Measurements from ENCODE around the gene SGTA.

The SGTA gene

GRCh38 chr19:2754659-2755447, 28.2 kb downstream of the SGTA start:
- Histone ChIP-seq H3K9ac (ENCODE audit: low read length) (no peak overlapping the region), H2AFZ (ENCODE audit: low read length) (no peak overlapping the region), H3K27ac (ENCODE audit: low read length) (no peak overlapping the region), H3K79me2 (ENCODE audit: low read length) (no peaks in the 10 kb centered on the region), H3K9me2 (replicated peaks; ENCODE audit: insufficient read depth, low read length) (no peaks in the 10 kb centered on the region), H3K9me3 (replicated peaks; ENCODE audit: insufficient read depth, low read length) (no peaks in the 10 kb centered on the region), H3K36me3 (replicated peaks; ENCODE audit: insufficient read depth, low read length) (no peaks in the 10 kb centered on the region), H3K4me2 (ENCODE audit: low read depth, low read length) (no peak overlapping the region), H3F3A (ENCODE audit: insufficient read depth, low read length) (no peaks in the 10 kb centered on the region), H3K4me3 (ENCODE audit: low read length) (no peak overlapping the region), H3K27me3 (replicated peaks; ENCODE audit: insufficient read depth, low read length) (no peaks in the 10 kb centered on the region), H3K4me1 (ENCODE audit: low read length) (no peaks in the 10 kb centered on the region), H4K20me1 (ENCODE audit: insufficient read depth, low read length) (no peaks in the 10 kb centered on the region)
- no peak for TF ChIP-seq EZH2 (optimal IDR thresholded peaks at IDR 0.05; ENCODE audit: low read depth, low read length)
- no peak for TF ChIP-seq EZH2phosphoT487 (IDR thresholded peaks at IDR 0.05; ENCODE audit: low read length)
- no peak for DNase-seq

- Histone ChIP-seq H3K9me2 (replicated peaks; ENCODE audit: insufficient read depth, low read length) (no peaks in the 10 kb centered on the region), H3K79me2 (ENCODE audit: low read length) (no peaks in the 10 kb centered on the region), H3K9ac (ENCODE audit: low read length) (no peak overlapping the region), H3K36me3 (replicated peaks; ENCODE audit: insufficient read depth, low read length) (no peaks in the 10 kb centered on the region), H3K9me3 (replicated peaks; ENCODE audit: insufficient read depth, low read length) (no peaks in the 10 kb centered on the region), H3K4me2 (ENCODE audit: low read depth, low read length) (no peak overlapping the region), H2AFZ (ENCODE audit: low read length) (no peak overlapping the region), H3K27ac (ENCODE audit: low read length) (no peak overlapping the region), H4K20me1 (ENCODE audit: insufficient read depth, low read length) (no peaks in the 10 kb centered on the region), H3K4me3 (ENCODE audit: low read length) (no peak overlapping the region), H3F3A (ENCODE audit: insufficient read depth, low read length) (no peaks in the 10 kb centered on the region), H3K27me3 (replicated peaks; ENCODE audit: insufficient read depth, low read length) (no peaks in the 10 kb centered on the region), H3K4me1 (ENCODE audit: low read length) (peaks cover 7% of the 10 kb centered on the region)
- no peak for TF ChIP-seq EZH2phosphoT487 (IDR thresholded peaks at IDR 0.05; ENCODE audit: low read length)
- no peak for TF ChIP-seq CTCF (IDR thresholded peaks at IDR 0.05; ENCODE audit: low read length)
- no peak for TF ChIP-seq EZH2 (optimal IDR thresholded peaks at IDR 0.05; ENCODE audit: low read depth, low read length)
- no peak for DNase-seq
These were observed 31.6 kb downstream of the SGTA start for GRCh38 chr19:2751438-2751830.

GRCh38 chr19:2750808-2751437, 32.1 kb downstream of the SGTA start:
- Histone ChIP-seq H2AFZ (ENCODE audit: low read length) (no peak overlapping the region), H3K27me3 (replicated peaks; ENCODE audit: insufficient read depth, low read length) (no peaks in the 10 kb centered on the region), H3K9me2 (replicated peaks; ENCODE audit: insufficient read depth, low read length) (no peaks in the 10 kb centered on the region), H3K4me3 (ENCODE audit: low read length) (no peak overlapping the region), H3K9ac (ENCODE audit: low read length) (no peak overlapping the region), H3F3A (ENCODE audit: insufficient read depth, low read length) (no peaks in the 10 kb centered on the region), H3K4me1 (ENCODE audit: low read length) (peaks cover 7% of the 10 kb centered on the region), H4K20me1 (ENCODE audit: insufficient read depth, low read length) (no peaks in the 10 kb centered on the region), H3K27ac (ENCODE audit: low read length) (no peak overlapping the region), H3K79me2 (ENCODE audit: low read length) (no peaks in the 10 kb centered on the region), H3K36me3 (replicated peaks; ENCODE audit: insufficient read depth, low read length) (no peaks in the 10 kb centered on the region), H3K4me2 (ENCODE audit: low read depth, low read length) (no peak overlapping the region), H3K9me3 (replicated peaks; ENCODE audit: insufficient read depth, low read length) (no peaks in the 10 kb centered on the region)
- no peak for DNase-seq
- TF ChIP-seq EZH2 (optimal IDR thresholded peaks at IDR 0.05; ENCODE audit: low read depth, low read length) (no peak), EZH2phosphoT487 (IDR thresholded peaks at IDR 0.05; ENCODE audit: low read length) (no peak), CTCF (IDR thresholded peaks at IDR 0.05; ENCODE audit: low read length) (no peak)

GRCh38 chr19:2747349-2747748, 35.7 kb downstream of the SGTA start:
- Histone ChIP-seq H3K9me3 (replicated peaks; ENCODE audit: insufficient read depth, low read length) (no peaks in the 10 kb centered on the region), H3K4me3 (ENCODE audit: low read length) (no peak overlapping the region), H3K27ac (ENCODE audit: low read length) (no peak overlapping the region), H3K4me2 (ENCODE audit: low read depth, low read length) (no peak overlapping the region), H3K9ac (ENCODE audit: low read length) (no peak overlapping the region), H3F3A (ENCODE audit: insufficient read depth, low read length) (no peaks in the 10 kb centered on the region), H3K9me2 (replicated peaks; ENCODE audit: insufficient read depth, low read length) (no peaks in the 10 kb centered on the region), H3K36me3 (replicated peaks; ENCODE audit: insufficient read depth, low read length) (no peaks in the 10 kb centered on the region), H3K79me2 (ENCODE audit: low read length) (no peaks in the 10 kb centered on the region), H4K20me1 (ENCODE audit: insufficient read depth, low read length) (no peaks in the 10 kb centered on the region), H3K4me1 (ENCODE audit: low read length) (peaks cover 7% of the 10 kb centered on the region), H3K27me3 (replicated peaks; ENCODE audit: insufficient read depth, low read length) (no peaks in the 10 kb centered on the region), H2AFZ (ENCODE audit: low read length) (no peak overlapping the region)
- TF ChIP-seq CTCF (IDR thresholded peaks at IDR 0.05; ENCODE audit: low read length) (no peak), EZH2 (optimal IDR thresholded peaks at IDR 0.05; ENCODE audit: low read depth, low read length) (no peak), EZH2phosphoT487 (IDR thresholded peaks at IDR 0.05; ENCODE audit: low read length) (no peak)
- DNase-seq = peak; percentile 30
